Caco-2 (cell line): ENCODE data around the gene COA7. TPM values are rescaled to one million over a fixed set of nuclear protein-coding genes. Genes with fewer than 3 reads are reported as not detected.

Experiments
- BruUV-seq: library from RNA; stranded (reverse); fragments of 400-500 nt; replicated peaks from 2 replicates; lab custom pipeline; 2021; lab: Mats Ljungman, UMichigan
- CTCF ChIA-PET: fragments of 300-600 bp; sonication (Branson Sonifier 250); formaldehyde crosslinking; loops from one replicate; lab custom pipeline; 2022; ENCODE audit warnings: antibody characterized with exemption; lab: Charles Lee
- POLR2A ChIA-PET: fragments of 300-600 bp; sonication (Branson Sonifier 250); formaldehyde crosslinking; loops from one replicate; lab custom pipeline; 2022; ENCODE audit warnings: antibody characterized with exemption; lab: Charles Lee
- DNase-seq, 2 experiments: peaks; one replicate each; pipeline versions ENCODE4 v3.0.0 to v3.0.0-alpha.2; 2020 to 2022
- H3K27me3 ChIP-seq: replicated peaks from 2 replicates; pipeline ENCODE4 v1.6.0; 2011; ENCODE audit warnings: low read length; ENCODE audit not compliant: control insufficient read depth, insufficient read depth
- H3K36me3 ChIP-seq: 2 replicates; pipeline ENCODE4 v1.5.1; 2011; ENCODE audit warnings: low read length; ENCODE audit not compliant: control insufficient read depth, insufficient read depth
- H3K4me1 ChIP-seq: fragments of 250-450 bp; sonication (Bioruptor Pico); 2 replicates; pipeline ENCODE4 v1.5.1; 2020; ENCODE audit warnings: mild to moderate bottlenecking
- H3K4me3 ChIP-seq: 2 replicates; pipeline ENCODE4 v1.5.1; 2011; ENCODE audit warnings: low read depth, mild to moderate bottlenecking, control low read depth, low read length
- H3K9me3 ChIP-seq: fragments of 250-450 bp; sonication (Bioruptor Pico); 2 replicates; pipeline ENCODE4 v1.5.1; 2020; ENCODE audit warnings: mild to moderate bottlenecking, moderate library complexity
- H3K27ac Mint-ChIP-seq: one replicate; pipeline ENCODE4 v1.8.0; 2022; ENCODE audit warnings: mixed read lengths; ENCODE audit not compliant: unreplicated experiment
- H3K27me3 Mint-ChIP-seq: one replicate; pipeline ENCODE4 v1.8.0; 2022; ENCODE audit warnings: mixed read lengths; ENCODE audit not compliant: insufficient read depth, unreplicated experiment
- H3K36me3 Mint-ChIP-seq: one replicate; pipeline ENCODE4 v1.8.0; 2022; ENCODE audit warnings: mild to moderate bottlenecking, mixed read lengths; ENCODE audit not compliant: insufficient read depth, unreplicated experiment
- H3K4me1 Mint-ChIP-seq: one replicate; pipeline ENCODE4 v1.8.0; 2022; ENCODE audit warnings: low read depth, mixed read lengths; ENCODE audit not compliant: unreplicated experiment
- H3K4me3 Mint-ChIP-seq: one replicate; pipeline ENCODE4 v1.8.0; 2022; ENCODE audit warnings: mild to moderate bottlenecking, moderate library complexity, mixed read lengths; ENCODE audit not compliant: unreplicated experiment
- H3K9me3 Mint-ChIP-seq: one replicate; pipeline ENCODE4 v1.8.0; 2022; ENCODE audit warnings: mixed read lengths; ENCODE audit not compliant: unreplicated experiment
- CTCF ChIP-seq, 2 experiments: fragments of 200-600 bp in 1 of 2; IDR thresholded peaks; 1 replicate in 1 of 2; 2 replicates in 1 of 2; pipeline versions ENCODE4 v1.5.1 to v1.8.0; 2011 to 2022; ENCODE audit warnings: antibody characterized with exemption in 1 of 2, control low read depth in 1 of 2, inconsistent platforms in 1 of 2, low read depth in 1 of 2, low read length in 1 of 2, mild to moderate bottlenecking in 1 of 2, moderate library complexity in 1 of 2; ENCODE audit not compliant: insufficient read depth in 1 of 2, severe bottlenecking in 1 of 2, unreplicated experiment in 1 of 2
- intact Hi-C: fragments of 100-400 bp; cut with micrococcal nuclease; formaldehyde crosslinking; loops from one replicate; pipeline ENCODE4 v1.10.0; 2022; ENCODE audit not compliant: unreplicated experiment
- total RNA-seq: library from RNA; stranded (reverse); gene quantifications from 2 replicates; pipeline ENCODE4 v1.2.3, GENCODE V29; 2022

Gene COA7
- total RNA-seq, 1 experiment from 2014 or later: 40.2 TPM

GRCh38 chr1:52727956-52728656 is 30.0 kb upstream of the COA7 start:
- H3K27ac Mint-ChIP-seq: no peak overlapping the region
- Histone ChIP-seq H3K36me3 (no peaks in the 10 kb centered on the region), H3K27me3 (no peaks in the 10 kb centered on the region), H3K4me3 (no peak overlapping the region; the same call in 1 of the 2 replicates), H3K4me1 (no peaks in the 10 kb centered on the region; the same call in 1 of the 2 replicates), H3K9me3 (no peaks in the 10 kb centered on the region)
- DNase-seq: no peak
- TF ChIP-seq CTCF (IDR thresholded peaks at IDR 0.05; ENCODE audit: insufficient read depth in 1 of 2, low read depth in 1 of 2, low read length in 1 of 2, severe bottlenecking in 1 of 2, unreplicated experiment in 1 of 2): no peak
- no peaks in the 10 kb centered on the region for H3K9me3 Mint-ChIP-seq
- CTCF ChIA-PET: no interaction called here
- no peaks in the 10 kb centered on the region for H3K27me3 Mint-ChIP-seq
- intact Hi-C loops: loop anchor here (2.0 kb wide), 2 partner anchors 19 to 27 kb away; no protein-coding TSS in a partner anchor
- H3K4me1 Mint-ChIP-seq: peaks cover 12% of the 10 kb centered on the region
- POLR2A ChIA-PET: no interaction called here
- no TSS peak for BruUV-seq
- H3K4me3 Mint-ChIP-seq: peak overlapping the region; percentile 96
- no peaks in the 10 kb centered on the region for H3K36me3 Mint-ChIP-seq

- H3K36me3 ChIP-seq: no peaks in the 10 kb centered on the region
- BruUV-seq: TSS peak; percentile 59
- peaks cover 12% of the 10 kb centered on the region for H3K4me1 Mint-ChIP-seq
These were observed 29.0 kb upstream of the COA7 start for GRCh38 chr1:52727114-52727586.

More at GRCh38 chr1:52727114-52727586, 29.0 kb upstream of the COA7 start:
- H3K27me3 ChIP-seq: no peaks in the 10 kb centered on the region
- H3K4me3 ChIP-seq: peak overlapping the region; percentile 85
- Mint-ChIP-seq H3K27ac (peak overlapping the region; percentile 87), H3K4me3 (peak overlapping the region; percentile 96), H3K36me3 (no peaks in the 10 kb centered on the region), H3K9me3 (no peaks in the 10 kb centered on the region), H3K27me3 (no peaks in the 10 kb centered on the region)
- no peak for DNase-seq
- CTCF ChIA-PET: no interaction called here
- intact Hi-C loops: loop anchor here (2.0 kb wide), 2 partner anchors 18 to 26 kb away; no protein-coding TSS in a partner anchor
- no peaks in the 10 kb centered on the region for H3K9me3 ChIP-seq
- no peaks in the 10 kb centered on the region; the same call in 1 of the 2 replicates for H3K4me1 ChIP-seq
- POLR2A ChIA-PET: interaction anchor here (0.7 kb wide), 1 partner anchor 1480 kb away, joined by 4 read pairs; no protein-coding TSS in a partner anchor
- TF ChIP-seq CTCF (IDR thresholded peaks at IDR 0.05; ENCODE audit: insufficient read depth in 1 of 2, low read depth in 1 of 2, low read length in 1 of 2, severe bottlenecking in 1 of 2, unreplicated experiment in 1 of 2): no peak
